ENCODE measurements around the gene ZEB1. TPM values are rescaled to one million over a fixed set of nuclear protein-coding genes. Genes with fewer than 3 reads are reported as not detected.

The ZEB1 gene
- total and polyA plus RNA-seq, 2 of the 13 experiments (the other 11 are each of a cell fraction or from before 2014, with no cell fraction given), result 9.6 to 18.0 TPM

DNA sequence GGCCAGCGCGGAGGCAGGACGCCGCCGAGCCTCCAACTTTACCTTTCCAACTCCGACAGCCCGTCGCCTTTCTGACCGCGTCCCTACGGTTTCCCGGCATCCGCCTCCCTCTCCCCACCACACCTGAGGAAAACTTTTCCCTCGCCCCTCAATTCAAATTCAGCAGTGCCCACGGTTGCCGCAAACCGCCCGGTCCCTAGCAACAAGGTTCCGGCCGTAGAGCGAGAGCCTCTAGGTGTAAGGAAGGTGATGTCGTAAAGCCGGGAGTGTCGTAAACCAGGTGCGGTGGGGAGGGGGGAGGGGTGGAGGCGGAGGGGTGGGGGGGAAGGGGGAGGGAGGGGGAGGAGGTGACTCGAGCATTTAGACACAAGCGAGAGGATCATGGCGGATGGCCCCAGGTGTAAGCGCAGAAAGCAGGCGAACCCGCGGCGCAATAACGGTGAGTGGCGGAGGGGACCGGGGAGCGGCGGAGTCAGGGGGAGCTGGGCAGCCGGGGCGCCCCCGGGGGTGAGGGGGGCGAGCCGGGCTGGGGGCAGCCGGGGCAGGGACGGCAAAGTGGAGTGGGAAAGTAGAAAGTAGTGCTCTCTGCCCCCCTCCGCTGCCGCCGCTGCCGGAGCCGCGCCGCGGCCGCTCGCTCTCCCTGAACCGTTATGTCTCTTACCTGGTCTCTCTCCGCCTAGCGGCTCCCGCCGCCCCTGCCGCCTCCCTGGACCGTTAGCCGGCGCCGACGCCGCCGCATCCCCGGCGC lies at the start of gene ZEB1 (continued):
- TF ChIP-seq AHDC1 (CRISPR knock-in tag; IDR thresholded peaks at IDR 0.05; ENCODE audit: borderline replicate concordance) (0 out of 2 replicates have a peak, but pooled peaks have one; percentile 14), HHEX (CRISPR knock-in tag; IDR thresholded peaks at IDR 0.05) (no peak), ZBTB2 (CRISPR knock-in tag; IDR thresholded peaks at IDR 0.05; ENCODE audit: low read depth) (no peak), IRF2 (CRISPR knock-in tag; IDR thresholded peaks at IDR 0.05) (no peak), ZNF615 (CRISPR knock-in tag; IDR thresholded peaks at IDR 0.05; ENCODE audit: borderline replicate concordance) (no peak), ZNF550 (CRISPR knock-in tag; IDR thresholded peaks at IDR 0.05; ENCODE audit: borderline replicate concordance) (0 out of 2 replicates have a peak, but pooled peaks have one; percentile 17), KDM5B (CRISPR knock-in tag; IDR thresholded peaks at IDR 0.05; ENCODE audit: borderline replicate concordance) (no peak), BHLHE40 (IDR thresholded peaks at IDR 0.05; ENCODE audit: low read length) (no peak), KDM1A (CRISPR knock-in tag; IDR thresholded peaks at IDR 0.05) (0 out of 2 replicates have a peak, but pooled peaks have one; percentile 27)
- TF ChIP-seq, protein P1, sequence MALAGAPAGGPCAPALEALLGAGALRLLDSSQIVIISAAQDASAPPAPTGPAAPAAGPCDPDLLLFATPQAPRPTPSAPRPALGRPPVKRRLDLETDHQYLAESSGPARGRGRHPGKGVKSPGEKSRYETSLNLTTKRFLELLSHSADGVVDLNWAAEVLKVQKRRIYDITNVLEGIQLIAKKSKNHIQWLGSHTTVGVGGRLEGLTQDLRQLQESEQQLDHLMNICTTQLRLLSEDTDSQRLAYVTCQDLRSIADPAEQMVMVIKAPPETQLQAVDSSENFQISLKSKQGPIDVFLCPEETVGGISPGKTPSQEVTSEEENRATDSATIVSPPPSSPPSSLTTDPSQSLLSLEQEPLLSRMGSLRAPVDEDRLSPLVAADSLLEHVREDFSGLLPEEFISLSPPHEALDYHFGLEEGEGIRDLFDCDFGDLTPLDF (CRISPR knock-in tag; IDR thresholded peaks at IDR 0.05), result no peak
- TF ChIP-seq, protein P2, sequence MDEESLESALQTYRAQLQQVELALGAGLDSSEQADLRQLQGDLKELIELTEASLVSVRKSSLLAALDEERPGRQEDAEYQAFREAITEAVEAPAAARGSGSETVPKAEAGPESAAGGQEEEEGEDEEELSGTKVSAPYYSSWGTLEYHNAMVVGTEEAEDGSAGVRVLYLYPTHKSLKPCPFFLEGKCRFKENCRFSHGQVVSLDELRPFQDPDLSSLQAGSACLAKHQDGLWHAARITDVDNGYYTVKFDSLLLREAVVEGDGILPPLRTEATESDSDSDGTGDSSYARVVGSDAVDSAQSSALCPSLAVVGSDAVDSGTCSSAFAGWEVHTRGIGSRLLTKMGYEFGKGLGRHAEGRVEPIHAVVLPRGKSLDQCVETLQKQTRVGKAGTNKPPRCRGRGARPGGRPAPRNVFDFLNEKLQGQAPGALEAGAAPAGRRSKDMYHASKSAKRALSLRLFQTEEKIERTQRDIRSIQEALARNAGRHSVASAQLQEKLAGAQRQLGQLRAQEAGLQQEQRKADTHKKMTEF (CRISPR knock-in tag; IDR thresholded peaks at IDR 0.05), result peak; percentile 36; the same call in 1 of the 2 replicates
- TF ChIP-seq, protein P3, sequence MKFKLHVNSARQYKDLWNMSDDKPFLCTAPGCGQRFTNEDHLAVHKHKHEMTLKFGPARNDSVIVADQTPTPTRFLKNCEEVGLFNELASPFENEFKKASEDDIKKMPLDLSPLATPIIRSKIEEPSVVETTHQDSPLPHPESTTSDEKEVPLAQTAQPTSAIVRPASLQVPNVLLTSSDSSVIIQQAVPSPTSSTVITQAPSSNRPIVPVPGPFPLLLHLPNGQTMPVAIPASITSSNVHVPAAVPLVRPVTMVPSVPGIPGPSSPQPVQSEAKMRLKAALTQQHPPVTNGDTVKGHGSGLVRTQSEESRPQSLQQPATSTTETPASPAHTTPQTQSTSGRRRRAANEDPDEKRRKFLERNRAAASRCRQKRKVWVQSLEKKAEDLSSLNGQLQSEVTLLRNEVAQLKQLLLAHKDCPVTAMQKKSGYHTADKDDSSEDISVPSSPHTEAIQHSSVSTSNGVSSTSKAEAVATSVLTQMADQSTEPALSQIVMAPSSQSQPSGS (CRISPR knock-in tag; IDR thresholded peaks at IDR 0.05), result no peak
- TF ChIP-seq, protein P4, sequence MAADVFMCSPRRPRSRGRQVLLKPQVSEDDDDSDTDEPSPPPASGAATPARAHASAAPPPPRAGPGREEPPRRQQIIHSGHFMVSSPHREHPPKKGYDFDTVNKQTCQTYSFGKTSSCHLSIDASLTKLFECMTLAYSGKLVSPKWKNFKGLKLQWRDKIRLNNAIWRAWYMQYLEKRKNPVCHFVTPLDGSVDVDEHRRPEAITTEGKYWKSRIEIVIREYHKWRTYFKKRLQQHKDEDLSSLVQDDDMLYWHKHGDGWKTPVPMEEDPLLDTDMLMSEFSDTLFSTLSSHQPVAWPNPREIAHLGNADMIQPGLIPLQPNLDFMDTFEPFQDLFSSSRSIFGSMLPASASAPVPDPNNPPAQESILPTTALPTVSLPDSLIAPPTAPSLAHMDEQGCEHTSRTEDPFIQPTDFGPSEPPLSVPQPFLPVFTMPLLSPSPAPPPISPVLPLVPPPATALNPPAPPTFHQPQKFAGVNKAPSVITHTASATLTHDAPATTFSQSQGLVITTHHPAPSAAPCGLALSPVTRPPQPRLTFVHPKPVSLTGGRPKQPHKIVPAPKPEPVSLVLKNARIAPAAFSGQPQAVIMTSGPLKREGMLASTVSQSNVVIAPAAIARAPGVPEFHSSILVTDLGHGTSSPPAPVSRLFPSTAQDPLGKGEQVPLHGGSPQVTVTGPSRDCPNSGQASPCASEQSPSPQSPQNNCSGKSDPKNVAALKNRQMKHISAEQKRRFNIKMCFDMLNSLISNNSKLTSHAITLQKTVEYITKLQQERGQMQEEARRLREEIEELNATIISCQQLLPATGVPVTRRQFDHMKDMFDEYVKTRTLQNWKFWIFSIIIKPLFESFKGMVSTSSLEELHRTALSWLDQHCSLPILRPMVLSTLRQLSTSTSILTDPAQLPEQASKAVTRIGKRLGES (CRISPR knock-in tag; IDR thresholded peaks at IDR 0.05; ENCODE audit: borderline replicate concordance), result no peak
